NCI-H82 (cell line): Measurements from ENCODE around the gene PTPRE.

Experiments used
- DNase-seq: peaks from one replicate; lab custom pipeline; 2025; lab: John Stamatoyannopoulos, UW

PTPRE gene

GRCh38 chr10:127926455-127926854 is 19.6 kb downstream of the PTPRE start:
- DNase-seq: no peak

- DNase-seq: peak; percentile 71
Measured at GRCh38 chr10:127928021-127928806, 21.3 kb downstream of the PTPRE start.

GRCh38 chr10:127932521-127933270 is 25.8 kb downstream of the PTPRE start:
- peak; percentile 97 for DNase-seq

GRCh38 chr10:127933271-127933670 is 26.4 kb downstream of the PTPRE start:
- no peak for DNase-seq

GRCh38 chr10:127934383-127934782 is 27.5 kb downstream of the PTPRE start:
- no peak for DNase-seq

- peak; percentile 5 for DNase-seq
Measured at GRCh38 chr10:127935071-127935561, 28.2 kb downstream of the PTPRE start.

GRCh38 chr10:127937069-127937468 is 30.2 kb downstream of the PTPRE start:
- DNase-seq: no peak

- no peak for DNase-seq
Measured at GRCh38 chr10:127937915-127938463, 31.1 kb downstream of the PTPRE start.

- DNase-seq: no peak
Measured at GRCh38 chr10:127939786-127940330, 33.0 kb downstream of the PTPRE start.

GRCh38 chr10:127940866-127941640 is 34.1 kb downstream of the PTPRE start:
- no peak for DNase-seq

- DNase-seq: no peak
Measured at GRCh38 chr10:127942811-127943210, 35.9 kb downstream of the PTPRE start.

GRCh38 chr10:127943336-127943910 is 36.5 kb downstream of the PTPRE start:
- no peak for DNase-seq

GRCh38 chr10:127944256-127944655 is 37.4 kb downstream of the PTPRE start:
- no peak for DNase-seq

GRCh38 chr10:127945341-127945758 is 38.4 kb downstream of the PTPRE start:
- peak; percentile 4 for DNase-seq

GRCh38 chr10:127945948-127946711 is 39.2 kb downstream of the PTPRE start:
- DNase-seq: no peak

GRCh38 chr10:127947211-127947610 is 40.3 kb downstream of the PTPRE start:
- DNase-seq: no peak

GRCh38 chr10:127948791-127949190 is 41.9 kb downstream of the PTPRE start:
- no peak for DNase-seq

- DNase-seq: peak; percentile 48
Measured at GRCh38 chr10:127949831-127950230, 42.9 kb downstream of the PTPRE start.

- DNase-seq: no peak
Measured at GRCh38 chr10:127951861-127952574, 45.1 kb downstream of the PTPRE start.

- no peak for DNase-seq
Measured at GRCh38 chr10:127952575-127952869, 45.6 kb downstream of the PTPRE start.
